GM12891 (cell line): ENCODE data around the gene ALDH3B2.

Experiments
- POLR2A ChIP-seq: IDR thresholded peaks from 2 replicates; pipeline ENCODE4 v1.6.1; 2011; ENCODE audit warnings: low read depth, low read length, control low read depth
- POLR2AphosphoS5 ChIP-seq: IDR thresholded peaks from 2 replicates; pipeline ENCODE4 v1.6.1; 2011; ENCODE audit warnings: low read depth, low read length, control low read depth
- SPI1 ChIP-seq: IDR thresholded peaks from 2 replicates; pipeline ENCODE4 v1.6.1; 2011; ENCODE audit warnings: low read depth, low read length, control low read depth
- TAF1 ChIP-seq: IDR thresholded peaks from 2 replicates; pipeline ENCODE4 v1.6.1; 2011; ENCODE audit warnings: low read depth, low read length, control low read depth

- TF ChIP-seq POLR2A (no peak), TAF1 (no peak), POLR2AphosphoS5 (no peak), SPI1 (no peak)
Measured at GRCh38 chr11:67696998-67697397, 22.6 kb upstream of the ALDH3B2 start.
